DOHH2 (cell line): ENCODE results near the gene ANKRD34A.

ENCODE experiments used
- H3F3A ChIP-seq: fragments of 200-600 bp; sonication (generic), shearing (Covaris generic); 2 replicates; pipeline ENCODE4 v1.6.0; 2016; ENCODE audit warnings: antibody characterized with exemption, mild to moderate bottlenecking; ENCODE audit not compliant: control insufficient read depth, insufficient read depth
- H3K27ac ChIP-seq: fragments of 200-600 bp; sonication (generic); 2 replicates; pipeline ENCODE4 v1.5.1; 2014; ENCODE audit warnings: low read depth, mild to moderate bottlenecking, low read length, moderate library complexity
- H3K27me3 ChIP-seq: fragments of 200-600 bp; sonication (generic); 2 replicates; pipeline ENCODE4 v1.6.1; 2014; ENCODE audit warnings: mild to moderate bottlenecking, low read length, mixed read lengths; ENCODE audit not compliant: control insufficient read depth
- H3K36me3 ChIP-seq: fragments of 200-600 bp; sonication (generic); 2 replicates; pipeline ENCODE4 v1.6.1; 2014; ENCODE audit warnings: mild to moderate bottlenecking, low read length, moderate library complexity, mixed read lengths; ENCODE audit not compliant: control insufficient read depth
- H3K4me1 ChIP-seq: fragments of 200-600 bp; sonication (generic); 2 replicates; pipeline ENCODE4 v1.6.1; 2014; ENCODE audit warnings: mild to moderate bottlenecking, low read length, mixed read lengths; ENCODE audit not compliant: control insufficient read depth
- H3K4me2 ChIP-seq: fragments of 200-600 bp; sonication (generic); 2 replicates; pipeline ENCODE4 v1.6.0; 2014; ENCODE audit warnings: mild to moderate bottlenecking, low read length, moderate library complexity
- H3K4me3 ChIP-seq: fragments of 200-600 bp; sonication (generic); 2 replicates; pipeline ENCODE4 v1.5.1; 2014; ENCODE audit warnings: mild to moderate bottlenecking, low read length, mixed read lengths
- H3K79me2 ChIP-seq: fragments of 200-600 bp; sonication (generic); 2 replicates; pipeline ENCODE4 v1.6.1; 2014; ENCODE audit warnings: mild to moderate bottlenecking, low read length, mixed read lengths; ENCODE audit not compliant: control insufficient read depth
- H3K9me2 ChIP-seq: fragments of 200-600 bp; sonication (generic); replicated peaks from 2 replicates; pipeline ENCODE4 v1.6.1; 2014; ENCODE audit warnings: mild to moderate bottlenecking, low read length, mixed read lengths; ENCODE audit not compliant: control insufficient read depth
- H3K9me3 ChIP-seq: fragments of 200-600 bp; sonication (generic); 2 replicates; pipeline ENCODE4 v1.6.1; 2014; ENCODE audit warnings: antibody characterized with exemption, low read length, mixed read lengths; ENCODE audit not compliant: control insufficient read depth, insufficient read depth
- H4K20me1 ChIP-seq: fragments of 200-600 bp; sonication (generic); 2 replicates; pipeline ENCODE4 v1.6.0; 2014; ENCODE audit warnings: low read depth, mild to moderate bottlenecking, antibody characterized with exemption, low read length, moderate library complexity; ENCODE audit not compliant: control insufficient read depth, insufficient read depth
- CTCF ChIP-seq: fragments of 200-600 bp; sonication (generic); IDR thresholded peaks from one replicate; pipeline ENCODE4 v1.5.1; 2014; ENCODE audit warnings: antibody characterized with exemption, mild to moderate bottlenecking, low read depth, low read length; ENCODE audit not compliant: poor library complexity, severe bottlenecking
- EZH2phosphoT487 ChIP-seq: fragments of 200-600 bp; sonication (generic); IDR thresholded peaks from 2 replicates; pipeline ENCODE4 v1.6.1; 2017; ENCODE audit warnings: borderline replicate concordance, mild to moderate bottlenecking, antibody characterized with exemption, low read length, moderate library complexity, mixed read lengths

Gene ANKRD34A

GRCh38 chr1:145974721-145975120, 10.3 kb upstream of the ANKRD34A start:
- Histone ChIP-seq H3K27me3 (no peaks in the 10 kb centered on the region), H3K36me3 (peaks cover 15% of the 10 kb centered on the region), H3K27ac (no peak overlapping the region), H3K79me2 (no peaks in the 10 kb centered on the region), H3F3A (peaks cover 18% of the 10 kb centered on the region), H3K4me2 (no peak overlapping the region), H3K9me2 (no peaks in the 10 kb centered on the region), H4K20me1 (no peaks in the 10 kb centered on the region), H3K4me1 (peaks cover 27% of the 10 kb centered on the region), H3K4me3 (no peak overlapping the region), H3K9me3 (no peaks in the 10 kb centered on the region)
- TF ChIP-seq CTCF (no peak), EZH2phosphoT487 (no peak)

GRCh38 chr1:145972580-145972979, 8.2 kb upstream of the ANKRD34A start:
- Histone ChIP-seq H3F3A (0 out of 2 replicates have a peak, but pooled peaks cover 2% of the 10 kb centered on the region), H3K27me3 (no peaks in the 10 kb centered on the region), H4K20me1 (no peaks in the 10 kb centered on the region), H3K9me3 (no peaks in the 10 kb centered on the region; the same call in 1 of the 2 replicates), H3K4me2 (no peak overlapping the region), H3K4me1 (peaks cover 6% of the 10 kb centered on the region), H3K4me3 (no peak overlapping the region), H3K27ac (no peak overlapping the region), H3K79me2 (peaks cover under 1% of the 10 kb centered on the region; the same call in 1 of the 2 replicates), H3K36me3 (peaks cover 2% of the 10 kb centered on the region), H3K9me2 (no peaks in the 10 kb centered on the region)
- TF ChIP-seq CTCF (no peak), EZH2phosphoT487 (no peak)

- peaks cover 23% of the 10 kb centered on the region for H3K79me2 ChIP-seq
- peaks cover 7% of the 10 kb centered on the region for H3K36me3 ChIP-seq
- H3K4me1 ChIP-seq = peaks cover 23% of the 10 kb centered on the region
- no peaks in the 10 kb centered on the region for H3K27me3 ChIP-seq
- no peaks in the 10 kb centered on the region for H3K9me2 ChIP-seq
- no peaks in the 10 kb centered on the region; the same call in 1 of the 2 replicates for H3K9me3 ChIP-seq
- H3K4me3 ChIP-seq = no peak overlapping the region
- TF ChIP-seq CTCF = no peak
- TF ChIP-seq EZH2phosphoT487 = no peak
- H3K27ac ChIP-seq = no peak overlapping the region
- peaks cover 10% of the 10 kb centered on the region; the same call in 1 of the 2 replicates for H3F3A ChIP-seq
- H4K20me1 ChIP-seq = no peaks in the 10 kb centered on the region
- no peak overlapping the region for H3K4me2 ChIP-seq
Measured at GRCh38 chr1:145967288-145967687, 2.9 kb upstream of the ANKRD34A start.
